HEK293T (cell line): ENCODE measurements around the gene TEP1.

ENCODE experiments used
- CTBP1 ChIP-seq: fragments of 450-650 bp; IDR thresholded peaks from 2 replicates; pipeline ENCODE4 v1.6.1; 2016; ENCODE audit warnings: borderline replicate concordance
- ELF4 ChIP-seq: fragments of 450-650 bp; IDR thresholded peaks from 2 replicates; pipeline ENCODE4 v1.6.1; 2017; ENCODE audit warnings: antibody characterized with exemption
- FOXA1 ChIP-seq: fragments of 450-650 bp; IDR thresholded peaks from 2 replicates; pipeline ENCODE4 v1.6.1; 2016; ENCODE audit warnings: mild to moderate bottlenecking
- FOXK2 ChIP-seq: fragments of 450-650 bp; IDR thresholded peaks from 2 replicates; pipeline ENCODE4 v1.6.1; 2016; ENCODE audit warnings: mild to moderate bottlenecking
- FOXM1 ChIP-seq: fragments of 450-650 bp; IDR thresholded peaks from 2 replicates; pipeline ENCODE4 v1.6.1; 2017; ENCODE audit warnings: mild to moderate bottlenecking, borderline replicate concordance
- HDGF ChIP-seq: fragments of 450-650 bp; IDR thresholded peaks from 2 replicates; pipeline ENCODE4 v1.6.1; 2017; ENCODE audit warnings: antibody characterized with exemption, borderline replicate concordance
- L3MBTL2 ChIP-seq: fragments of 450-650 bp; conservative IDR thresholded peaks from 2 replicates; pipeline ENCODE4 v1.6.1; 2016; ENCODE audit warnings: mild to moderate bottlenecking
- SP1 ChIP-seq: fragments of 450-650 bp; IDR thresholded peaks from 2 replicates; pipeline ENCODE4 v1.6.1; 2017
- SUZ12 ChIP-seq: fragments of 450-650 bp; IDR thresholded peaks from 2 replicates; pipeline ENCODE4 v1.6.1; 2016; ENCODE audit warnings: mild to moderate bottlenecking
- ZNF384 ChIP-seq: fragments of 450-650 bp; IDR thresholded peaks from 2 replicates; pipeline ENCODE4 v1.6.1; 2016

- TF ChIP-seq CTBP1 (no peak), SUZ12 (no peak), FOXA1 (no peak), L3MBTL2 (no peak), ZNF384 (no peak), FOXK2 (no peak), SP1 (no peak), HDGF (no peak), FOXM1 (no peak), ELF4 (no peak)
Measured at GRCh38 chr14:20376071-20376588, 37.2 kb downstream of the TEP1 start.
